NB4 (cell line): ENCODE measurements around the gene UMOD.

Experiments
- TF ChIP-seq, protein P1 (sequence below): IDR thresholded peaks from 2 replicates; pipeline ENCODE4 v1.6.1; 2011; ENCODE audit warnings: low read depth, low read length
- TF ChIP-seq, protein P2 (sequence below): IDR thresholded peaks from one replicate; pipeline ENCODE4 v1.5.1; 2012; ENCODE audit warnings: low read depth, low read length

DNA sequence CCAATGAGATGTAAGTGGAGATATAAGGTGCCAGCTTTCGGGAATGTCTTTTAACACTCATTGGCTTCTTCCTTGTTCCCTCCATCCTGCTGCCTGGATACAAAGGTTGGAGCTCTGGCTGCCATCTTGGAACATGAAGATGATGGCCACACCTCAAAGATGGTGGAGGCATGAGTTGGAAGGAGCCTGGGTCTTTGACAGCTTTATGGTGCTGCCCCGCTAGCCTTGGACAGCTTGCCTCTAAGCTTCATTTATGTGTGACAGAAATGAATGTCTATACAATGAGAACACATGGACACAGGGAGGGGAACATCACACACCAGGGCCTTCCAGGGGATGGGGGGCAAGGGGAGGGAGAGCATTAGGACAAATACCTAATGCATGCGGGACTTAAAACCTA is 38.8 kb downstream of the UMOD start:
- TF ChIP-seq, protein P1, sequence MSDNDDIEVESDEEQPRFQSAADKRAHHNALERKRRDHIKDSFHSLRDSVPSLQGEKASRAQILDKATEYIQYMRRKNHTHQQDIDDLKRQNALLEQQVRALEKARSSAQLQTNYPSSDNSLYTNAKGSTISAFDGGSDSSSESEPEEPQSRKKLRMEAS, result no peak
- TF ChIP-seq, protein P2, sequence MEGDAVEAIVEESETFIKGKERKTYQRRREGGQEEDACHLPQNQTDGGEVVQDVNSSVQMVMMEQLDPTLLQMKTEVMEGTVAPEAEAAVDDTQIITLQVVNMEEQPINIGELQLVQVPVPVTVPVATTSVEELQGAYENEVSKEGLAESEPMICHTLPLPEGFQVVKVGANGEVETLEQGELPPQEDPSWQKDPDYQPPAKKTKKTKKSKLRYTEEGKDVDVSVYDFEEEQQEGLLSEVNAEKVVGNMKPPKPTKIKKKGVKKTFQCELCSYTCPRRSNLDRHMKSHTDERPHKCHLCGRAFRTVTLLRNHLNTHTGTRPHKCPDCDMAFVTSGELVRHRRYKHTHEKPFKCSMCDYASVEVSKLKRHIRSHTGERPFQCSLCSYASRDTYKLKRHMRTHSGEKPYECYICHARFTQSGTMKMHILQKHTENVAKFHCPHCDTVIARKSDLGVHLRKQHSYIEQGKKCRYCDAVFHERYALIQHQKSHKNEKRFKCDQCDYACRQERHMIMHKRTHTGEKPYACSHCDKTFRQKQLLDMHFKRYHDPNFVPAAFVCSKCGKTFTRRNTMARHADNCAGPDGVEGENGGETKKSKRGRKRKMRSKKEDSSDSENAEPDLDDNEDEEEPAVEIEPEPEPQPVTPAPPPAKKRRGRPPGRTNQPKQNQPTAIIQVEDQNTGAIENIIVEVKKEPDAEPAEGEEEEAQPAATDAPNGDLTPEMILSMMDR, result no peak
